DOHH2 (cell line): ENCODE data around the gene PTPRZ1.

Source experiments
- H3F3A ChIP-seq: fragments of 200-600 bp; sonication (generic), shearing (Covaris generic); 2 replicates; pipeline ENCODE4 v1.6.0; 2016; ENCODE audit warnings: antibody characterized with exemption, mild to moderate bottlenecking; ENCODE audit not compliant: control insufficient read depth, insufficient read depth
- H3K27ac ChIP-seq: fragments of 200-600 bp; sonication (generic); 2 replicates; pipeline ENCODE4 v1.5.1; 2014; ENCODE audit warnings: low read depth, mild to moderate bottlenecking, low read length, moderate library complexity
- H3K27me3 ChIP-seq: fragments of 200-600 bp; sonication (generic); 2 replicates; pipeline ENCODE4 v1.6.1; 2014; ENCODE audit warnings: mild to moderate bottlenecking, low read length, mixed read lengths; ENCODE audit not compliant: control insufficient read depth
- H3K36me3 ChIP-seq: fragments of 200-600 bp; sonication (generic); 2 replicates; pipeline ENCODE4 v1.6.1; 2014; ENCODE audit warnings: mild to moderate bottlenecking, low read length, moderate library complexity, mixed read lengths; ENCODE audit not compliant: control insufficient read depth
- H3K4me1 ChIP-seq: fragments of 200-600 bp; sonication (generic); 2 replicates; pipeline ENCODE4 v1.6.1; 2014; ENCODE audit warnings: mild to moderate bottlenecking, low read length, mixed read lengths; ENCODE audit not compliant: control insufficient read depth
- H3K4me2 ChIP-seq: fragments of 200-600 bp; sonication (generic); 2 replicates; pipeline ENCODE4 v1.6.0; 2014; ENCODE audit warnings: mild to moderate bottlenecking, low read length, moderate library complexity
- H3K4me3 ChIP-seq: fragments of 200-600 bp; sonication (generic); 2 replicates; pipeline ENCODE4 v1.5.1; 2014; ENCODE audit warnings: mild to moderate bottlenecking, low read length, mixed read lengths
- H3K79me2 ChIP-seq: fragments of 200-600 bp; sonication (generic); 2 replicates; pipeline ENCODE4 v1.6.1; 2014; ENCODE audit warnings: mild to moderate bottlenecking, low read length, mixed read lengths; ENCODE audit not compliant: control insufficient read depth
- H3K9me2 ChIP-seq: fragments of 200-600 bp; sonication (generic); replicated peaks from 2 replicates; pipeline ENCODE4 v1.6.1; 2014; ENCODE audit warnings: mild to moderate bottlenecking, low read length, mixed read lengths; ENCODE audit not compliant: control insufficient read depth
- H3K9me3 ChIP-seq: fragments of 200-600 bp; sonication (generic); 2 replicates; pipeline ENCODE4 v1.6.1; 2014; ENCODE audit warnings: antibody characterized with exemption, low read length, mixed read lengths; ENCODE audit not compliant: control insufficient read depth, insufficient read depth
- H4K20me1 ChIP-seq: fragments of 200-600 bp; sonication (generic); 2 replicates; pipeline ENCODE4 v1.6.0; 2014; ENCODE audit warnings: low read depth, mild to moderate bottlenecking, antibody characterized with exemption, low read length, moderate library complexity; ENCODE audit not compliant: control insufficient read depth, insufficient read depth
- CTCF ChIP-seq: fragments of 200-600 bp; sonication (generic); IDR thresholded peaks from one replicate; pipeline ENCODE4 v1.5.1; 2014; ENCODE audit warnings: antibody characterized with exemption, mild to moderate bottlenecking, low read depth, low read length; ENCODE audit not compliant: poor library complexity, severe bottlenecking
- EZH2phosphoT487 ChIP-seq: fragments of 200-600 bp; sonication (generic); IDR thresholded peaks from 2 replicates; pipeline ENCODE4 v1.6.1; 2017; ENCODE audit warnings: borderline replicate concordance, mild to moderate bottlenecking, antibody characterized with exemption, low read length, moderate library complexity, mixed read lengths

The PTPRZ1 gene

GRCh38 chr7:121936951-121937623 lies 64.1 kb downstream of the PTPRZ1 start:
- Histone ChIP-seq H4K20me1 (no peaks in the 10 kb centered on the region), H3K27ac (no peak overlapping the region), H3K4me1 (no peaks in the 10 kb centered on the region), H3K4me3 (no peak overlapping the region), H3K9me3 (no peaks in the 10 kb centered on the region), H3K4me2 (no peak overlapping the region), H3K9me2 (no peaks in the 10 kb centered on the region), H3F3A (no peaks in the 10 kb centered on the region), H3K27me3 (no peaks in the 10 kb centered on the region), H3K36me3 (no peaks in the 10 kb centered on the region), H3K79me2 (no peaks in the 10 kb centered on the region)
- TF ChIP-seq EZH2phosphoT487 (no peak), CTCF (no peak)

- H3K27ac ChIP-seq, result no peak overlapping the region
- no peaks in the 10 kb centered on the region for H4K20me1 ChIP-seq
- no peak overlapping the region for H3K4me2 ChIP-seq
- no peaks in the 10 kb centered on the region for H3K4me1 ChIP-seq
- H3K27me3 ChIP-seq, result no peaks in the 10 kb centered on the region
- no peaks in the 10 kb centered on the region for H3F3A ChIP-seq
- no peaks in the 10 kb centered on the region for H3K9me2 ChIP-seq
- no peak for TF ChIP-seq EZH2phosphoT487
- TF ChIP-seq CTCF, result no peak
- H3K36me3 ChIP-seq, result no peaks in the 10 kb centered on the region
- H3K79me2 ChIP-seq, result no peaks in the 10 kb centered on the region
- H3K4me3 ChIP-seq, result no peak overlapping the region
- H3K9me3 ChIP-seq, result no peaks in the 10 kb centered on the region
Observed at GRCh38 chr7:121938429-121938996, 65.6 kb downstream of the PTPRZ1 start.

GRCh38 chr7:121940918-121941317 lies 68.0 kb downstream of the PTPRZ1 start:
- no peaks in the 10 kb centered on the region for H3K4me1 ChIP-seq
- no peak overlapping the region for H3K4me2 ChIP-seq
- H3K9me3 ChIP-seq, result no peaks in the 10 kb centered on the region
- no peak for TF ChIP-seq CTCF
- TF ChIP-seq EZH2phosphoT487, result no peak
- H4K20me1 ChIP-seq, result no peaks in the 10 kb centered on the region
- no peak overlapping the region for H3K4me3 ChIP-seq
- no peak overlapping the region for H3K27ac ChIP-seq
- no peaks in the 10 kb centered on the region for H3K9me2 ChIP-seq
- no peaks in the 10 kb centered on the region for H3F3A ChIP-seq
- H3K27me3 ChIP-seq, result no peaks in the 10 kb centered on the region
- no peaks in the 10 kb centered on the region for H3K79me2 ChIP-seq
- H3K36me3 ChIP-seq, result no peaks in the 10 kb centered on the region
